Muscle of arm (tissue), 12 donors: ENCODE data around the gene ATP1A1. TPM values are rescaled to one million over a fixed set of nuclear protein-coding genes. Genes with fewer than 3 reads are reported as not detected.
A peak's percentile ranks its signal among the peaks of the same experiment; 100 is the strongest.

Source experiments
- DNase-seq: peaks from one replicate; pipeline ENCODE4 v3.0.0-alpha.2; 2013
- polyA plus RNA-seq, 12 donors: library from polyadenylated mRNA; unstranded; fragments of 120-200 nt; gene quantifications; one replicate each; pipeline ENCODE4 v1.2.1, GENCODE V29; 2013; ENCODE audit not compliant: insufficient read length in 12 of 12

Gene ATP1A1
- polyA plus RNA-seq, 12 donors = 97.7 to 161 (median 128) TPM; not detected in 1

GRCh38 chr1:116338400-116338799 is 34.6 kb upstream of the ATP1A1 start:
- no peak for DNase-seq

DNA sequence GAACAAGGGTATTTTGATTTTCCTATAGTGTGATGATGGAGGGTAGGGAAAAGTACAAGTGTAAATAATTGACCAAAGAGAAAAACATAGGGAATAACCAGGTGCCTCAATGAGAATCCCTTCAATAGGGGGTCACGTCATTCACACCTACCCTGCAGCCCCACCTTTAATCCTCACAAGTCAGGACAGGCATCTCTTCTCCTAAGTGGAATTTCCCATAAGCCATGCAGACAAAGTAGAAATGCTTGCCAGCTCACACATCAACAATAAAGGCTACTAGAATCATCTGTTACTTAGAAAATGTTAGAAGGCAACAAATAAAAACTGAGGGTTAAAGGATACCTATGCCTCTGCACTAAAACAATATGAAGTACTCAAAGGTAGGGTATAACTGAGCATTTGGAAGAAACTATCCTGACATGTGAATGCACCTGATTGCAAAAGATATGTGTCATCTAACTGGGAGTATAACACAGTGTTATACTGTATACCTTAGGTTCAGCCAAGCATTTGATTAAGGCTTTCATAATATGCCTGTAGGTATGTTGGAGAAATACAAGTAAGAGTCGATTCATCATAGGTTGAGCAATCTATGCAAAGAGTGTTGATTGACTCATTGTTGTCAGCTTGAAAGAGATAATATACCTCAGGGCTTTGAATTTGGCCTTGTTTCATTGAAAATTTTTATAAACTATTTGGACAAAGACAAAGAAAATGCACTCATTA is 32.4 kb upstream of the ATP1A1 start:
- no peak for DNase-seq

DNA sequence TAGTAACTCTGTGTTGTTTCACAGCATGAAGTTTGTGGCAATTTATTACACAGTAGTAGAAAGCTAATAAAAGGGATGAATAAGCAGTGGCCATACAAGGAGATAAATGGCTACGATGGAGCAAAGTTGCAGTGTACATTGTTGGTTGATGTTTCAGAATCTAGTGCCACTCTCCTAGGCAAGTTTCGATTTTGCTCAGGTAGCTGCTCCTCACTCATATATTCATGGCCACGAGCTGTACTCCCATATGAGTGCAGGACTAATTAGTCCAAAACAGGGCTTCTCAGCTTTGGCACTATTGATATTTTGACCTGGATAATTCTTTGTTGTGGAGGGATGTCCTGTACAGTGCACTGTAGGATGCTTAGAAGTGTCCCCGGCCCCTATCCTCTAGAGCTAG is 30.0 kb upstream of the ATP1A1 start:
- no peak for DNase-seq

- DNase-seq = no peak
Observed at GRCh38 chr1:116345011-116345410, 28.0 kb upstream of the ATP1A1 start.

- no peak for DNase-seq
Observed at GRCh38 chr1:116345843-116346242, 27.2 kb upstream of the ATP1A1 start.

- no peak for DNase-seq
Observed at GRCh38 chr1:116346943-116347673, 25.9 kb upstream of the ATP1A1 start.

GRCh38 chr1:116347696-116348095 is 25.3 kb upstream of the ATP1A1 start:
- DNase-seq = no peak

DNA sequence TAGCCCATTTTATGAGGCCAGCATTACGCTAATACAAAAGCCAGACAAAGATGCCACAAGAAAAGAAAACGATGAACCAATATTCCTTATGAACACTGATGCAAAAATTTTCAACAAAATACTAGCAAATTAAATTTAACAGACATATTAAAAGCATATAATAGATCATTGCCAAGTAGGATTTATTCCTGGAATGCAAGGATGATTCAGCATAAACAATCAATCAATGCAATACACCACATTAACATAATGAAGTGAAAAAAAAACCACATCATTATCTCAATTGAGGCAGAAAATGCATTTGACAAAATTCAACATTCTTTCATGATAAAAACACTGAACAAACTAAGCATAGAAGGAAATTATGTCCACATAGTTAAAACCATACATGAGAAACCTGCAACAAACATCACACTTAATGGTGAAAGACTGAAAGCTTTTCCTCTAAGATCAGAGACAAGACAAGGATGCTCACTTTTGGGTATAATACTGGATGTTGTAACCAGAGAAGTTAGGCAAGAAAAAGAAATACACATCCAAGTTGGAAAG is 22.9 kb upstream of the ATP1A1 start:
- DNase-seq = no peak

- no peak for DNase-seq
Observed at GRCh38 chr1:116351914-116352313, 21.1 kb upstream of the ATP1A1 start.

- no peak for DNase-seq
Observed at GRCh38 chr1:116352349-116352813, 20.7 kb upstream of the ATP1A1 start.

- no peak for DNase-seq
Observed at GRCh38 chr1:116353155-116353554, 19.9 kb upstream of the ATP1A1 start.

DNA sequence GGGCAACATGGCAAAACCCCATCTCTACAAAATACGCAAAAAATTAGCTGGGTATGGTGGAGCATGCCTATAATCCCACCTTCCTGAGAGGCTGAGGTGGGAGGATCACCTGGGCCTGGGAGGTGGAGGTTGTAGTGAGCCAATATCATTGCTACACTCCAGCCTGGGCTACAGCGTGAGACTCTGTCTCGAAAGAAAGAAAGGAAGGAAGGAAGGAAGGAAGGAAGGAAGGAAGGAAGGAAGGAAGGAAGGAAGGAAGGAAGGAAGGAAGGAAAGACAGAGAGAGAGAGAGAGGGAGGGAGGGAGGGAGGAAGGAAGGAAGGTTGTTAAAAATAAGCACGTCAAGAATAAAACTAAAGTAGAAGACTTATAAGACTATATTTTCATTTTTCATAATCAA is 17.0 kb upstream of the ATP1A1 start:
- no peak for DNase-seq

- DNase-seq = no peak
Observed at GRCh38 chr1:116356673-116357072, 16.4 kb upstream of the ATP1A1 start.

DNA sequence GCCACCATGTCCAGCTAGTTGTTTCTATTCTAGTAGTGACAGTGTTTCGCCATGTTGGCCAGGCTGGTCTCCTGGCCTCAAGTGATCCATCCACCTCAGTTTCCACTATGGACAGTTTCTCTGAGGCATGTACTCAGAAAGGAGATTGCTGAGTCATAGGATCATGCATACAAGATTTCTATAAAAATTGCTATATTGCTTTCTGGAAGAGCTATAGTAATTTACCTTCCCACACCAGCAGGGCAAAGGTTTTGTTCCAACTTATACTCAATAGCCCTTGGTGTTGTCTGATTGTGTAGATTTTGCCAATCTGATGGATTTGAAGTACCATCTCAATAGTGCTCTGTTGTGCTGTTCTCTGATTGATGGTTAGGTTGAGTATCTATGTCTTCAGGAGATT is 15.6 kb upstream of the ATP1A1 start:
- no peak for DNase-seq

GRCh38 chr1:116359060-116359830 is 13.8 kb upstream of the ATP1A1 start:
- DNase-seq = no peak

- DNase-seq = no peak
Observed at GRCh38 chr1:116359871-116360270, 13.2 kb upstream of the ATP1A1 start.

- DNase-seq = no peak
Observed at GRCh38 chr1:116360429-116361173, 12.4 kb upstream of the ATP1A1 start.

GRCh38 chr1:116361648-116362047 is 11.4 kb upstream of the ATP1A1 start:
- no peak for DNase-seq

GRCh38 chr1:116362050-116362449 is 11.0 kb upstream of the ATP1A1 start:
- no peak for DNase-seq

DNA sequence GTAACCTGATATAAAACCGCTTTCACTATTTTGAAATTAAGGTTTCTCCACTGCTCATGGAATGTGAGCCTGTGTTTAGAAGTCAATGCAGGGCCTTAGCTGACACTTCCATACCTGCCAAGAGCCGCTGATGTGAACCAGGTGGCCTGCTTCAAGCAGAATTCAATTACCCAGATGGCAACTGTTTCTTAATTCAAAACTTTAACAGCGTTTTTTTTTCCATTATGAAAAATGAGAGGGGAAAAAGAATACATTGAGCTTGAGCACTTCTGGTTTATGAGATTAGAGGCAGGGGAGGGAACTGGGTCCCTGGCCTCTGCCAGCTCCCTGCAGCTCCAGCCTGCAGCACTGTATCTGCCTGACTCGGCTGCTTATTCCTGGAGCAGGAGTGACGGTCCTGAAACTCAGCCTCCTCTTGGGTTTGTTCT is 7.7 kb upstream of the ATP1A1 start:
- DNase-seq = peak; percentile 44

DNA sequence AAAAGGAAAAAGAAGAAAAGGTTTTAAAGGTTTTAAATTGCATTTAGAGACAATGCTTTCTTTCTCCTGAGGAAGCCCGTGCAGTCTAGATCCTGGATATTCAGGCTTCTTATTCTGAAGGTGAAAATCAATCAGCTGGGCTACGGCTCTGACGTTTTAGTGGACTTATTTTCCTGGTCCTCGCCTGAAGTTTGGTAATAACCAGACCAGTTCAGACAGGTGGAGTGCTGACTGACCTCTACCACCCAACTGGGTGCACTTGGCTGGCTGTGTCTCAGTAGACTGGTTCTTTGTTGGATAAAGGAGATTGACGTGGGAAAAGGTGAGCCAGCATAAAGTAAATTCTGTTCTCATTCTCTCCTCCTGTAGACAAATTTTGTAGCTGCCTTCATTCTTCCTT is 7.2 kb upstream of the ATP1A1 start:
- no peak for DNase-seq
